ENCODE measurements around the gene MYO1C.

MYO1C gene

DNA sequence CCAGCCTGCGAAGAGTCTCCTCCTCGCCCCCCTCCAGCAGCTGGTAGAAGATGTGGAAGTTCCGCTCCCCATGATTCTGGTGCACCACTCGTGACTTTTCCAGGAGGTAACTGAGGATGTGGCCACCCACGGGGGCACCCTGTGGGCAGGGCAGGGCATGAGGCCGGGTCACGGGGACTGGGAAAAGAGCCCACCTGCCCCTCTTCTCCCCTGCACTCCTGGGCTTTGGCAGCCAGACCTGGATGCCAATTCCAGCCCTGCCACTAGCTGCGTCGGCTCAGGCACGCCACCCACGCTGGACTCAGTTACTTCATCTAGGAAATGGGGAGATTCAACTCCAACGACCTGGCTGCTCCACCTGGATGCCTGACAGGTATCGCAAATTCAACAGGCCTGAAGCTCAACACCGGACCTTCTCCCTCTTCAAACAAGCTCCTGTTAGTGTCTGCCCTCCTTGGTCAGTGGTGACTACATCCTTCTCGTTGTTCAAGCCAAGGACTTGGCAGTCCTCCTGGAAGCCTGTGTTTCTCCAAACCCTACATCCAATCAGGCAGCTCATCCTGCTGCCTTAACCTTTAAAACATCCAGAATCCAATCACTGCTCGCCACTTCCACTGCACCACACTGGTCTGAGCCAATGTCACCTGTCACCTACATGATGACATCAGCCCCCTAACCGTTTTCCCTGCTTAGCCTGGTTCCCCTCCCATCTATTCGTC is 11.6 kb downstream of the MYO1C start:
- TF ChIP-seq, protein P1, sequence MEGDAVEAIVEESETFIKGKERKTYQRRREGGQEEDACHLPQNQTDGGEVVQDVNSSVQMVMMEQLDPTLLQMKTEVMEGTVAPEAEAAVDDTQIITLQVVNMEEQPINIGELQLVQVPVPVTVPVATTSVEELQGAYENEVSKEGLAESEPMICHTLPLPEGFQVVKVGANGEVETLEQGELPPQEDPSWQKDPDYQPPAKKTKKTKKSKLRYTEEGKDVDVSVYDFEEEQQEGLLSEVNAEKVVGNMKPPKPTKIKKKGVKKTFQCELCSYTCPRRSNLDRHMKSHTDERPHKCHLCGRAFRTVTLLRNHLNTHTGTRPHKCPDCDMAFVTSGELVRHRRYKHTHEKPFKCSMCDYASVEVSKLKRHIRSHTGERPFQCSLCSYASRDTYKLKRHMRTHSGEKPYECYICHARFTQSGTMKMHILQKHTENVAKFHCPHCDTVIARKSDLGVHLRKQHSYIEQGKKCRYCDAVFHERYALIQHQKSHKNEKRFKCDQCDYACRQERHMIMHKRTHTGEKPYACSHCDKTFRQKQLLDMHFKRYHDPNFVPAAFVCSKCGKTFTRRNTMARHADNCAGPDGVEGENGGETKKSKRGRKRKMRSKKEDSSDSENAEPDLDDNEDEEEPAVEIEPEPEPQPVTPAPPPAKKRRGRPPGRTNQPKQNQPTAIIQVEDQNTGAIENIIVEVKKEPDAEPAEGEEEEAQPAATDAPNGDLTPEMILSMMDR (IDR thresholded peaks at IDR 0.05), result no peak

- TF ChIP-seq, protein P1 (IDR thresholded peaks at IDR 0.05), result no peak
Measured at GRCh38 chr17:1478418-1478817, 14.1 kb downstream of the MYO1C start.

GRCh38 chr17:1475321-1475854 is 17.1 kb downstream of the MYO1C start:
- TF ChIP-seq, protein P1 (IDR thresholded peaks at IDR 0.05), result no peak

- TF ChIP-seq, protein P1 (IDR thresholded peaks at IDR 0.05), result no peak
Measured at GRCh38 chr17:1474402-1475189, 17.9 kb downstream of the MYO1C start.

DNA sequence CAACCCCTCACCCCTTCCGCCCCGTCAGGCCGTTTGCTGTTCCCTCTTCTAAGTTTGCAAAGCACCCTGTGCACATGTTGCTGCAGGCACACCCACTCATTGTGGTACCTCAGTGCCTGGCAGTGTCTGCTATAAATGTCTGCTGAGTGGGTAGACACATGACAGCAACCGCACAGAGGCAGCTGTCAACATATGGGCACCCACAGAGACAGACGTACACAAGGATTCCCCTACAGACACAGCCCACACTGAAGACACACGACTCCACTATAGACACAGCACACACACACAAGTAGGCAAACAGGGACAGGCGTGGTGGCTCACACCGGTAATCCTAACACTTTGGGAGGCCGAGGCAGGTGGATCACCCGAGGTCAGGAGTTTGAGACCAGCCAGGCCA is 18.6 kb downstream of the MYO1C start:
- TF ChIP-seq, protein P1 (IDR thresholded peaks at IDR 0.05), result no peak

DNA sequence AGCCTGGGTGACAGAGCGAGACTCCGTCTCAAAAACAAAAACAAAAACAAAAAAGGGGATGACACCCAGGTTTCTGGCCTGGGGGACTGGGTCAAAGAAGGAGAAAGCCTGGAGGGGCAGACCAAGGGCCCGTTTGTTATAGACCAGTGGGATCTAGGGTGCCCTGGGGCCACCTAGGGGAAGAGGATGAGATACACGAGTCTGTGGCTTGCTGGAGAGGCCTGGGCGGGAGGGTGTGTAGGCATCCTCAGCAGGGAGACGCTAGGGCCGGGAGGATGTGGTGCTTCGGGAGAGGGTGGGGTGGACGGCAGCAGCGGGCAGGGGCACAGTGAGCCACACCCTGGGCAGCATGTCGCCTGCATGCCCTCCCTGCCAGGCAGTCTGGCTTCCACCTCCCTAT is 19.3 kb downstream of the MYO1C start:
- TF ChIP-seq, protein P1 (IDR thresholded peaks at IDR 0.05), result no peak

DNA sequence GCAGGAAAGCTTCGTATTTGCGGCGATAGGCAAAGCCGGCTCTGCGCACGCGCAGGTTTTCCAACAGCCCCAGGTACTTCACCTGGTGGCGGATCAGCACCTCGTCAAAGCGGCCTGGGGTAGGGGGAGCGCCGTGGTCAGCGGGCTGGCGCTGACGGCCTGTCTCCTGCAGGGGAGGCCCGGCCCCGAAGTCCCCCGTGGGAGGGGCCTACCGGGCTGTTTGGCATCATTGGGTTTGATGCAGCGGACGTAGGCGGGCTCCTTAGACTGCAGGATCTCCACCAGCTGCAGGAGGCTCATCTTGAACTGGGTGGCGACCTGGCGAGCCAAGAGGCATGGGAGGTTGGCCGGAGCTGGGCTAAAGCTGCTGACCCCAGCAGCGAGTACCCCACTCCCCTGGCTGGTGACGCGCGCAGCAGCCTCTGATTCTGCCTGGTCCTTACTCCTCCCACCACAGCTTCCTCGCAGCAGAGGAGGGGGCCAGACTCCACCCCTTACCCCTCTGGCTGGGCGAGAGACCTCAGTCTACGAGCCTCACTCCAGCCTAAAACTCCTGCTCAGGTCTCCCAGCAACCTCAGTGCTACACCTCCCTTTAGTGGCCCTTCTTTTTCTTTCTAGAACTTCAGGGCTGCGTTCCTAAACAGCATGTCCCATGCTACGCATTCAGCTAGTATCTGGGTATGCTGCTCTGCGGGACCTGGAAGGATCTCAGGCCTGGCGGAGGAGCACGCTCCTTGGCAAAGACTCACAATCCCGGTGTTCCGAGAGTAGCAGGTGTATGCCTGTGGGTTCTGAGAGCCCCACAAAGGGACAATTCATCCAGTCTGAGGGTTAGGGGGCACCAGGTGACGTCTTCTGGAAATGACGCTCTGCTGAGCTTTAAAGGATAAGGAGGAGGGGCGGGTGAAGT is 20.3 kb downstream of the MYO1C start:
- TF ChIP-seq, protein P1 (IDR thresholded peaks at IDR 0.05), result no peak

Measured in LNCAP (cell line).